ENCODE measurements around the gene NES.

DNA sequence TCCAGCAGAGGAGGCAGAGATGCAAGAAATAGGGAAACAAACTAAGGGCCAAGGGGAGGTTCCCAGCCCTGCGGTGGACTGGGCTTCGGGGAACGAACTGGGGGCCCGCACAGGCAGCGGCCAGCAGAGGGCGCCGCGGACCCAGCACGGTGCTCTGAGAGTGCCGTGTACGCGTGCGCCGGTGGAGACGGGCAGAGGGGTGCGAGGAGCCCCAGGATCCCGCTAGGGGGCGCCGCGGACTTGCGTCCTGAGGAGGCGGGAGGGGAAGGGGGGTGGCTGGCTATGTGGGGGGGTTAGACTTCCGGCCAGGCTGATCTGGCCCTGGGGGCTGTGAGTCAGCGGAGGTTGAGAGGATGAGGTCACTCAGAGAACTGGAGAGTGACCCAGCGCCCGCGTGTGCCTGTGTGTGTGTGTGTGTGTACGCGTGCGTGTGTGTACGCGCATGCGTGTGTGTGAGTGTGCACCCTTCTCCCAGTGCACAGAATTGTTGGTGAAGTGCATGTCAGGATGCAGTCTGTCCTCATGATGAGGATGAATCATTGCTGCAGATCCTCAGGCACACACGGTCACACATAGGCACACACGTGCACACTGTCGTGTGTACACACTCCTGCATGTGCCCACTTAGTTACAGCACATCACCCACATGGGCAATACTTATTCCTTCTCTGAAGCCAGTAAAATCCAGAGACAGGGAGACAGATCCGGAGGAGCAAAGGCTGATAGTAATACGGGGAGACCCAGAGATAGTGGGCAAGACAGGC is 17.0 kb downstream of the NES start:
- TF ChIP-seq, protein P1, sequence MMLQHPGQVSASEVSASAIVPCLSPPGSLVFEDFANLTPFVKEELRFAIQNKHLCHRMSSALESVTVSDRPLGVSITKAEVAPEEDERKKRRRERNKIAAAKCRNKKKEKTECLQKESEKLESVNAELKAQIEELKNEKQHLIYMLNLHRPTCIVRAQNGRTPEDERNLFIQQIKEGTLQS (IDR thresholded peaks at IDR 0.05) = no peak
- TF ChIP-seq, protein P2, sequence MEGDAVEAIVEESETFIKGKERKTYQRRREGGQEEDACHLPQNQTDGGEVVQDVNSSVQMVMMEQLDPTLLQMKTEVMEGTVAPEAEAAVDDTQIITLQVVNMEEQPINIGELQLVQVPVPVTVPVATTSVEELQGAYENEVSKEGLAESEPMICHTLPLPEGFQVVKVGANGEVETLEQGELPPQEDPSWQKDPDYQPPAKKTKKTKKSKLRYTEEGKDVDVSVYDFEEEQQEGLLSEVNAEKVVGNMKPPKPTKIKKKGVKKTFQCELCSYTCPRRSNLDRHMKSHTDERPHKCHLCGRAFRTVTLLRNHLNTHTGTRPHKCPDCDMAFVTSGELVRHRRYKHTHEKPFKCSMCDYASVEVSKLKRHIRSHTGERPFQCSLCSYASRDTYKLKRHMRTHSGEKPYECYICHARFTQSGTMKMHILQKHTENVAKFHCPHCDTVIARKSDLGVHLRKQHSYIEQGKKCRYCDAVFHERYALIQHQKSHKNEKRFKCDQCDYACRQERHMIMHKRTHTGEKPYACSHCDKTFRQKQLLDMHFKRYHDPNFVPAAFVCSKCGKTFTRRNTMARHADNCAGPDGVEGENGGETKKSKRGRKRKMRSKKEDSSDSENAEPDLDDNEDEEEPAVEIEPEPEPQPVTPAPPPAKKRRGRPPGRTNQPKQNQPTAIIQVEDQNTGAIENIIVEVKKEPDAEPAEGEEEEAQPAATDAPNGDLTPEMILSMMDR (IDR thresholded peaks at IDR 0.05; ENCODE audit: low read depth, low read length, missing input control) = peak; percentile 95
- TF ChIP-seq SP1 (IDR thresholded peaks at IDR 0.05) (peak; percentile 29), TAF1 (conservative IDR thresholded peaks at IDR 0.05) (no peak), NR2F2 (IDR thresholded peaks at IDR 0.05) (no peak), GABPA (IDR thresholded peaks at IDR 0.05 in 1 of 2, conservative IDR thresholded peaks at IDR 0.05 in 1 of 2) (peak in 1 of 2 donors; percentile 60), RAD21 (IDR thresholded peaks at IDR 0.05) (peak; percentile 87 to 89), EGR1 (IDR thresholded peaks at IDR 0.05; ENCODE audit: low read depth in 2 of 2) (no peak), YY1 (IDR thresholded peaks at IDR 0.05) (no peak), JUND (IDR thresholded peaks at IDR 0.05) (peak; percentile 22 to 91), HNF4A (conservative IDR thresholded peaks at IDR 0.05) (no peak), FOXA1 (IDR thresholded peaks at IDR 0.05) (no peak)
- TF ChIP-seq, protein P3, sequence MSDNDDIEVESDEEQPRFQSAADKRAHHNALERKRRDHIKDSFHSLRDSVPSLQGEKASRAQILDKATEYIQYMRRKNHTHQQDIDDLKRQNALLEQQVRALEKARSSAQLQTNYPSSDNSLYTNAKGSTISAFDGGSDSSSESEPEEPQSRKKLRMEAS (IDR thresholded peaks at IDR 0.05) = no peak
- TF ChIP-seq, protein P4, sequence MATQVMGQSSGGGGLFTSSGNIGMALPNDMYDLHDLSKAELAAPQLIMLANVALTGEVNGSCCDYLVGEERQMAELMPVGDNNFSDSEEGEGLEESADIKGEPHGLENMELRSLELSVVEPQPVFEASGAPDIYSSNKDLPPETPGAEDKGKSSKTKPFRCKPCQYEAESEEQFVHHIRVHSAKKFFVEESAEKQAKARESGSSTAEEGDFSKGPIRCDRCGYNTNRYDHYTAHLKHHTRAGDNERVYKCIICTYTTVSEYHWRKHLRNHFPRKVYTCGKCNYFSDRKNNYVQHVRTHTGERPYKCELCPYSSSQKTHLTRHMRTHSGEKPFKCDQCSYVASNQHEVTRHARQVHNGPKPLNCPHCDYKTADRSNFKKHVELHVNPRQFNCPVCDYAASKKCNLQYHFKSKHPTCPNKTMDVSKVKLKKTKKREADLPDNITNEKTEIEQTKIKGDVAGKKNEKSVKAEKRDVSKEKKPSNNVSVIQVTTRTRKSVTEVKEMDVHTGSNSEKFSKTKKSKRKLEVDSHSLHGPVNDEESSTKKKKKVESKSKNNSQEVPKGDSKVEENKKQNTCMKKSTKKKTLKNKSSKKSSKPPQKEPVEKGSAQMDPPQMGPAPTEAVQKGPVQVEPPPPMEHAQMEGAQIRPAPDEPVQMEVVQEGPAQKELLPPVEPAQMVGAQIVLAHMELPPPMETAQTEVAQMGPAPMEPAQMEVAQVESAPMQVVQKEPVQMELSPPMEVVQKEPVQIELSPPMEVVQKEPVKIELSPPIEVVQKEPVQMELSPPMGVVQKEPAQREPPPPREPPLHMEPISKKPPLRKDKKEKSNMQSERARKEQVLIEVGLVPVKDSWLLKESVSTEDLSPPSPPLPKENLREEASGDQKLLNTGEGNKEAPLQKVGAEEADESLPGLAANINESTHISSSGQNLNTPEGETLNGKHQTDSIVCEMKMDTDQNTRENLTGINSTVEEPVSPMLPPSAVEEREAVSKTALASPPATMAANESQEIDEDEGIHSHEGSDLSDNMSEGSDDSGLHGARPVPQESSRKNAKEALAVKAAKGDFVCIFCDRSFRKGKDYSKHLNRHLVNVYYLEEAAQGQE (IDR thresholded peaks at IDR 0.05) = no peak
